GM23338 (cell line): Measurements from ENCODE around the gene PFKM. TPM values are rescaled to one million over a fixed set of nuclear protein-coding genes. Genes with fewer than 3 reads are reported as not detected.

Experiments used
- ATAC-seq: fragments of 200-7000 bp; cut with Tn5 transposase; 3 replicates; pipeline ENCODE4 v1.9.1; 2020
- DNase-seq: peaks from one replicate; pipeline ENCODE4 v3.0.0-alpha.2; 2015; ENCODE audit warnings: low spot score
- H2AFZ ChIP-seq: fragments of 200-600 bp; sonication (generic); 2 replicates; pipeline ENCODE4 v1.8.0; 2016; ENCODE audit warnings: antibody characterized with exemption, mild to moderate bottlenecking, moderate library complexity
- H3F3A ChIP-seq: fragments of 200-600 bp; sonication (generic); replicated peaks from 2 replicates; pipeline ENCODE4 v1.8.0; 2017; ENCODE audit warnings: antibody characterized with exemption, mixed run types, low read depth
- H3K27ac ChIP-seq: fragments of 200-600 bp; sonication (generic); 2 replicates; pipeline ENCODE4 v1.6.1; 2016; ENCODE audit warnings: low read depth
- H3K27me3 ChIP-seq: fragments of 200-600 bp; sonication (generic); 2 replicates; pipeline ENCODE4 v1.8.0; 2016; ENCODE audit warnings: mild to moderate bottlenecking, mixed run types, moderate library complexity; ENCODE audit not compliant: insufficient read depth
- H3K36me3 ChIP-seq: fragments of 200-600 bp; sonication (generic); 2 replicates; pipeline ENCODE4 v1.8.0; 2016; ENCODE audit warnings: mild to moderate bottlenecking; ENCODE audit not compliant: insufficient read depth
- H3K4me1 ChIP-seq: fragments of 200-600 bp; sonication (generic); 2 replicates; pipeline ENCODE4 v1.8.0; 2016; ENCODE audit warnings: mild to moderate bottlenecking, moderate library complexity; ENCODE audit not compliant: insufficient read depth
- H3K4me2 ChIP-seq: fragments of 200-600 bp; sonication (generic); 2 replicates; pipeline ENCODE4 v1.7.1; 2017; ENCODE audit warnings: mixed run types
- H3K4me3 ChIP-seq: fragments of 200-600 bp; sonication (generic); 2 replicates; pipeline ENCODE4 v1.6.1; 2016; ENCODE audit warnings: mixed run types
- H3K79me2 ChIP-seq: fragments of 200-600 bp; sonication (generic); replicated peaks from 2 replicates; pipeline ENCODE4 v1.8.0; 2017; ENCODE audit warnings: mild to moderate bottlenecking; ENCODE audit not compliant: insufficient read depth
- H3K9me2 ChIP-seq: fragments of 200-600 bp; sonication (generic); 2 replicates; pipeline ENCODE4 v1.8.0; 2017; ENCODE audit not compliant: insufficient read depth
- H4K20me1 ChIP-seq: fragments of 200-600 bp; sonication (generic); replicated peaks from 2 replicates; pipeline ENCODE4 v1.8.0; 2017; ENCODE audit warnings: mild to moderate bottlenecking; ENCODE audit not compliant: insufficient read depth
- H3K27ac Mint-ChIP-seq: 2 replicates; pipeline ENCODE4 v1.8.0; 2020; ENCODE audit warnings: inconsistent platforms, mild to moderate bottlenecking, moderate library complexity, mixed read lengths
- H3K27me3 Mint-ChIP-seq: 3 replicates; pipeline ENCODE4 v1.8.0; 2022; ENCODE audit warnings: low read depth, mild to moderate bottlenecking, moderate library complexity, mixed read lengths, inconsistent platforms; ENCODE audit not compliant: insufficient read depth, poor library complexity
- H3K36me3 Mint-ChIP-seq: 3 replicates; pipeline ENCODE4 v1.8.0; 2021; ENCODE audit warnings: low read depth, mild to moderate bottlenecking, inconsistent platforms, moderate library complexity, mixed read lengths
- H3K4me1 Mint-ChIP-seq: 3 replicates; pipeline ENCODE4 v1.8.0; 2020; ENCODE audit warnings: mild to moderate bottlenecking, inconsistent platforms, mixed read lengths
- H3K4me3 Mint-ChIP-seq: 3 replicates; pipeline ENCODE4 v1.8.0; 2021; ENCODE audit warnings: moderate library complexity, mild to moderate bottlenecking, inconsistent platforms, mixed read lengths
- H3K9me3 Mint-ChIP-seq: 3 replicates; pipeline ENCODE4 v1.8.0; 2020; ENCODE audit warnings: moderate library complexity, mild to moderate bottlenecking, inconsistent platforms, mixed read lengths
- CTCF ChIP-seq, 2 experiments: fragments of 200-600 bp in 1 of 2; sonication (generic) in 1 of 2; conservative IDR thresholded peaks; 2 replicates each; pipeline versions ENCODE4 v1.5.1 to v1.6.1; 2016 to 2017; ENCODE audit warnings: antibody characterized with exemption in 2 of 2, low read depth in 2 of 2, mild to moderate bottlenecking in 2 of 2, moderate library complexity in 1 of 2
- EZH2 ChIP-seq: fragments of 200-600 bp; sonication (generic); IDR thresholded peaks from one replicate; pipeline ENCODE4 v1.8.0; 2017; ENCODE audit warnings: antibody characterized with exemption, mild to moderate bottlenecking, low read depth; ENCODE audit not compliant: unreplicated experiment
- EZH2phosphoT487 ChIP-seq: fragments of 200-600 bp; sonication (generic); IDR thresholded peaks from one replicate; pipeline ENCODE4 v1.8.1; 2018; ENCODE audit warnings: antibody characterized with exemption; ENCODE audit not compliant: unreplicated experiment
- JUNB ChIP-seq: IDR thresholded peaks from one replicate; pipeline ENCODE4 v1.6.1; 2016; ENCODE audit warnings: antibody characterized with exemption; ENCODE audit not compliant: unreplicated experiment
- NANOG ChIP-seq: IDR thresholded peaks from 2 replicates; pipeline ENCODE4 v1.6.1; 2016; ENCODE audit warnings: antibody characterized with exemption, borderline replicate concordance
- POLR2AphosphoS5 ChIP-seq: IDR thresholded peaks from 2 replicates; pipeline ENCODE4 v1.6.1; 2016; ENCODE audit warnings: antibody characterized with exemption, low read depth
- REST ChIP-seq: IDR thresholded peaks from one replicate; pipeline ENCODE4 v1.6.1; 2018; ENCODE audit warnings: antibody characterized with exemption; ENCODE audit not compliant: unreplicated experiment
- STAT1 ChIP-seq: IDR thresholded peaks from one replicate; pipeline ENCODE4 v1.6.1; 2016; ENCODE audit warnings: antibody characterized with exemption; ENCODE audit not compliant: unreplicated experiment
- ZNF114 ChIP-seq: fragments of 250-450 bp; sonication (Bioruptor Pico); IDR thresholded peaks from 2 replicates; pipeline ENCODE4 v1.5.0; 2020; ENCODE audit warnings: mild to moderate bottlenecking, moderate library complexity
- polyA plus RNA-seq: library from polyadenylated mRNA; unstranded; fragments of >200 nt; fragmentation: Nextera tagmentation; extraction: Ambion mirVana; gene quantifications from 2 replicates; pipeline ENCODE4 v1.2.1, GENCODE V29; 2016
- total RNA-seq: library from RNA; depleted of rRNA; stranded (reverse); fragments of >200 nt; shearing (Covaris generic); gene quantifications from 2 replicates; pipeline ENCODE4 v1.2.3, GENCODE V29; 2014
- TF ChIP-seq, protein P1 (sequence below): IDR thresholded peaks from 2 replicates; pipeline ENCODE4 v1.6.1; 2016; ENCODE audit warnings: antibody characterized with exemption
- TF ChIP-seq, protein P2 (sequence below): fragments of 250-450 bp; sonication (Bioruptor Pico); IDR thresholded peaks from 2 replicates; pipeline ENCODE4 v1.5.0; 2020; ENCODE audit warnings: mild to moderate bottlenecking, moderate library complexity

PFKM gene
- total and polyA plus RNA-seq, 2 experiments from 2014 or later: 47.2 to 82.5 TPM

GRCh38 chr12:48169011-48169410 lies 49.8 kb downstream of the PFKM start:
- Histone ChIP-seq H3F3A (no peaks in the 10 kb centered on the region), H3K4me2 (no peak overlapping the region), H3K27ac (no peak overlapping the region), H3K9me2 (no peaks in the 10 kb centered on the region), H3K4me3 (no peak overlapping the region), H3K36me3 (no peaks in the 10 kb centered on the region), H2AFZ (no peak overlapping the region), H3K27me3 (no peaks in the 10 kb centered on the region), H3K4me1 (no peaks in the 10 kb centered on the region), H4K20me1 (no peaks in the 10 kb centered on the region), H3K79me2 (no peaks in the 10 kb centered on the region)
- Mint-ChIP-seq H3K9me3 (no peaks in the 10 kb centered on the region), H3K27me3 (no peaks in the 10 kb centered on the region), H3K4me3 (no peak overlapping the region), H3K27ac (no peak overlapping the region), H3K4me1 (no peaks in the 10 kb centered on the region), H3K36me3 (no peaks in the 10 kb centered on the region)
- no peak for TF ChIP-seq CTCF (conservative IDR thresholded peaks at IDR 0.05; ENCODE audit: low read depth in 2 of 2)
- no peak for TF ChIP-seq EZH2phosphoT487
- TF ChIP-seq, protein P1, sequence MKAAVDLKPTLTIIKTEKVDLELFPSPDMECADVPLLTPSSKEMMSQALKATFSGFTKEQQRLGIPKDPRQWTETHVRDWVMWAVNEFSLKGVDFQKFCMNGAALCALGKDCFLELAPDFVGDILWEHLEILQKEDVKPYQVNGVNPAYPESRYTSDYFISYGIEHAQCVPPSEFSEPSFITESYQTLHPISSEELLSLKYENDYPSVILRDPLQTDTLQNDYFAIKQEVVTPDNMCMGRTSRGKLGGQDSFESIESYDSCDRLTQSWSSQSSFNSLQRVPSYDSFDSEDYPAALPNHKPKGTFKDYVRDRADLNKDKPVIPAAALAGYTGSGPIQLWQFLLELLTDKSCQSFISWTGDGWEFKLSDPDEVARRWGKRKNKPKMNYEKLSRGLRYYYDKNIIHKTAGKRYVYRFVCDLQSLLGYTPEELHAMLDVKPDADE: no peak
- TF ChIP-seq STAT1: no peak
- TF ChIP-seq, protein P2, sequence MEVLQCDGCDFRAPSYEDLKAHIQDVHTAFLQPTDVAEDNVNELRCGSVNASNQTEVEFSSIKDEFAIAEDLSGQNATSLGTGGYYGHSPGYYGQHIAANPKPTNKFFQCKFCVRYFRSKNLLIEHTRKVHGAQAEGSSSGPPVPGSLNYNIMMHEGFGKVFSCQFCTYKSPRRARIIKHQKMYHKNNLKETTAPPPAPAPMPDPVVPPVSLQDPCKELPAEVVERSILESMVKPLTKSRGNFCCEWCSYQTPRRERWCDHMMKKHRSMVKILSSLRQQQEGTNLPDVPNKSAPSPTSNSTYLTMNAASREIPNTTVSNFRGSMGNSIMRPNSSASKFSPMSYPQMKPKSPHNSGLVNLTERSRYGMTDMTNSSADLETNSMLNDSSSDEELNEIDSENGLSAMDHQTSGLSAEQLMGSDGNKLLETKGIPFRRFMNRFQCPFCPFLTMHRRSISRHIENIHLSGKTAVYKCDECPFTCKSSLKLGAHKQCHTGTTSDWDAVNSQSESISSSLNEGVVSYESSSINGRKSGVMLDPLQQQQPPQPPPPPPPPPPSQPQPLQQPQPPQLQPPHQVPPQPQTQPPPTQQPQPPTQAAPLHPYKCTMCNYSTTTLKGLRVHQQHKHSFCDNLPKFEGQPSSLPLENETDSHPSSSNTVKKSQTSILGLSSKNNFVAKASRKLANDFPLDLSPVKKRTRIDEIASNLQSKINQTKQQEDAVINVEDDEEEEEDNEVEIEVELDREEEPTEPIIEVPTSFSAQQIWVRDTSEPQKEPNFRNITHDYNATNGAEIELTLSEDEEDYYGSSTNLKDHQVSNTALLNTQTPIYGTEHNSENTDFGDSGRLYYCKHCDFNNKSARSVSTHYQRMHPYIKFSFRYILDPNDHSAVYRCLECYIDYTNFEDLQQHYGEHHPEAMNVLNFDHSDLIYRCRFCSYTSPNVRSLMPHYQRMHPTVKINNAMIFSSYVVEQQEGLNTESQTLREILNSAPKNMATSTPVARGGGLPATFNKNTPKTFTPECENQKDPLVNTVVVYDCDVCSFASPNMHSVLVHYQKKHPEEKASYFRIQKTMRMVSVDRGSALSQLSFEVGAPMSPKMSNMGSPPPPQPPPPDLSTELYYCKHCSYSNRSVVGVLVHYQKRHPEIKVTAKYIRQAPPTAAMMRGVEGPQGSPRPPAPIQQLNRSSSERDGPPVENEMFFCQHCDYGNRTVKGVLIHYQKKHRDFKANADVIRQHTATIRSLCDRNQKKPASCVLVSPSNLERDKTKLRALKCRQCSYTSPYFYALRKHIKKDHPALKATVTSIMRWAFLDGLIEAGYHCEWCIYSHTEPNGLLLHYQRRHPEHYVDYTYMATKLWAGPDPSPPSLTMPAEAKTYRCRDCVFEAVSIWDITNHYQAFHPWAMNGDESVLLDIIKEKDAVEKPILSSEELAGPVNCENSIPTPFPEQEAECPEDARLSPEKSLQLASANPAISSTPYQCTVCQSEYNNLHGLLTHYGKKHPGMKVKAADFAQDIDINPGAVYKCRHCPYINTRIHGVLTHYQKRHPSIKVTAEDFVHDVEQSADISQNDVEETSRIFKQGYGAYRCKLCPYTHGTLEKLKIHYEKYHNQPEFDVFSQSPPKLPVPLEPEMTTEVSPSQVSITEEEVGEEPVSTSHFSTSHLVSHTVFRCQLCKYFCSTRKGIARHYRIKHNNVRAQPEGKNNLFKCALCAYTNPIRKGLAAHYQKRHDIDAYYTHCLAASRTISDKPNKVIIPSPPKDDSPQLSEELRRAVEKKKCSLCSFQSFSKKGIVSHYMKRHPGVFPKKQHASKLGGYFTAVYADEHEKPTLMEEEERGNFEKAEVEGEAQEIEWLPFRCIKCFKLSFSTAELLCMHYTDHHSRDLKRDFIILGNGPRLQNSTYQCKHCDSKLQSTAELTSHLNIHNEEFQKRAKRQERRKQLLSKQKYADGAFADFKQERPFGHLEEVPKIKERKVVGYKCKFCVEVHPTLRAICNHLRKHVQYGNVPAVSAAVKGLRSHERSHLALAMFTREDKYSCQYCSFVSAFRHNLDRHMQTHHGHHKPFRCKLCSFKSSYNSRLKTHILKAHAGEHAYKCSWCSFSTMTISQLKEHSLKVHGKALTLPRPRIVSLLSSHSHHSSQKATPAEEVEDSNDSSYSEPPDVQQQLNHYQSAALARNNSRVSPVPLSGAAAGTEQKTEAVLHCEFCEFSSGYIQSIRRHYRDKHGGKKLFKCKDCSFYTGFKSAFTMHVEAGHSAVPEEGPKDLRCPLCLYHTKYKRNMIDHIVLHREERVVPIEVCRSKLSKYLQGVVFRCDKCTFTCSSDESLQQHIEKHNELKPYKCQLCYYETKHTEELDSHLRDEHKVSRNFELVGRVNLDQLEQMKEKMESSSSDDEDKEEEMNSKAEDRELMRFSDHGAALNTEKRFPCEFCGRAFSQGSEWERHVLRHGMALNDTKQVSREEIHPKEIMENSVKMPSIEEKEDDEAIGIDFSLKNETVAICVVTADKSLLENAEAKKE: no peak
- TF ChIP-seq EZH2: no peak
- TF ChIP-seq ZNF114 (CRISPR knock-in tag): no peak
- TF ChIP-seq POLR2AphosphoS5: no peak
- TF ChIP-seq REST: no peak
- TF ChIP-seq JUNB: no peak
- no peak for TF ChIP-seq NANOG
- DNase-seq (no peak), ATAC-seq (no peak)
